Hindlimb muscle (tissue), 1 donor: Measurements from ENCODE around the gene AKNA. TPM values are rescaled to one million over a fixed set of nuclear protein-coding genes. Genes with fewer than 3 reads are reported as not detected.

Experiments
- DNase-seq: peaks from one replicate; pipeline ENCODE4 v3.0.0-alpha.2; 2013
- polyA plus RNA-seq: library from polyadenylated mRNA; unstranded; fragments of 120-200 nt; gene quantifications from one replicate; pipeline ENCODE4 v1.2.1, GENCODE V29; 2013; ENCODE audit not compliant: insufficient read length

AKNA gene
- polyA plus RNA-seq, 1 donor: 10.5 TPM

DNA sequence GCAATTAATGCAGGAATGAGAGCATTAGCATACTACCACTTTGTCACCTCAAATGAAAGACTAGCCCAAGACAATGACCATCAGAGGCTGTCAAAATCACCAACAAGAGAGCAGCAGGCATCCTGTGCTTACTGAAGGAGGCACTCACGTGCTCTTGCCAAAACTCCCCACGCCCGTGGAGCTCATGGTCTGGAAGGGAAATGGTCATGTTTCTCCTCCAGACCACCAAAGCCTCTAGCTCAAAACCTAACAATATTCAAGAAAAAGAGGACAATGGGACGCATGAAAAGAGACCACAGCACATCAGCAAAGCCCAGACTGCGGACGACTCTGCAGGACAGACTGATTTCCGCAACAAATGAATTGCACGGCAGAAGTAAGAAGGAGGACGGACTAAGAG is 12.8 kb downstream of the AKNA start:
- DNase-seq: no peak

DNA sequence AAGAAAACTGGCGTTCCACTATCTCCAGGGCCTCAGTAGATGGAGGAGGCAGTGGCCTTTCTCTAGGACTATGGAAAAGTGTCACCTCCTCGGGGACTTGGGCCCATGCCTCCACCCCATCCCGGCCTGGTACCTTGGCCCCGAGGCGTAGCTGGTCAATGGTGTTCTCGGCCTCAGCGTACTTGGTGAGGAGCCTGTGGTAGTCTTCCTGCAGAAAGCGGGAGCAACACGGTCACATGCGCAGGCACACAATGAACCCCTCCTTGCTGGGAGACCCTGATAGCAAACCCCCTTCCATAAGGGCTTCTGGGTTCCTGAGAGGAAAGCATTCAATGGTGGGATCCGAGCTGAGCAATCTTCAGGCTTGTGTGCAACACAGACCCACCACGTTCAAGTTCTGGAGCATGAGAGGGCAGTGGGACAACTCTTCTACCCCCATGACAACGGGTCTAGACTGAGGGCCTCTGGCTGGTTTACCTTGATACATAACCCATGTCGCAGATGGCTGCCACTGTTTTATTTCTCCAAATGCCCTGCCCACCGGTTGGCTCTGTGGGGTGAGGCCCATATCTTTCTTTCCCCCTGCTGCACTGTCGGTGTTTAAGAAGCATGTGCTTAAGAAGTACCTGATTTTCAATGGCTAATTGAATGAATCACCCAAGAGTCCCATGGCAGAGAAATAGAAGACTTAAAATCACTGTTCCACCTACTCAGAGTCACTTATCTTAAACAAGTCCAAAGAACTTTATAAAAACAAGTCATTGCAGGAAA is 13.6 kb downstream of the AKNA start:
- no peak for DNase-seq

DNA sequence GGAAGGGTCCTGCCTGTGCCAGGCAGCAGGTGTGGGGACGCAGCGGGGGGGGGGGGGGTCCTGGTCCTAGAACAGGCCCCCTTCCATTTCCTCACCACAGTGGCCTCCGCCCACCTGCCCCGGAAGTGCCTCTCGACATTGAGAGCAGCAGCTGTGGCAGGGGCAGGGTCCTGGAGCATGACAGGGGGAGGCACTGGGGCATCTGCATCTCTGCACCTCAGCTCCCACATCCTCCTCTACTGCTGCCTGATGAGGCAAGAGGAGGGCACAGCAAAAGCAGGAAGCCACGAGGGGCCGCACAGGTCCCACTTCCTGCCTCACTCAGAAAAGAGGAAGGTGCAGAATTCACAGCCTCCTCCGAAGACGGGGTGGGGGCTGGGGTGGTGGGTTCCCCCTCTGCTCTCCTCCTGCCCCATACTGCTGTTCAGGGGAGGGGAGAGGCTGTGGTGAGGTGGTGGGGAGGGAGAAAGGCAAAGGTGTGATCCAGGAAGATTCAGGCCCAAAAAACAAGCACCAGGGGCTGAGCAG is 14.8 kb downstream of the AKNA start:
- no peak for DNase-seq

DNA sequence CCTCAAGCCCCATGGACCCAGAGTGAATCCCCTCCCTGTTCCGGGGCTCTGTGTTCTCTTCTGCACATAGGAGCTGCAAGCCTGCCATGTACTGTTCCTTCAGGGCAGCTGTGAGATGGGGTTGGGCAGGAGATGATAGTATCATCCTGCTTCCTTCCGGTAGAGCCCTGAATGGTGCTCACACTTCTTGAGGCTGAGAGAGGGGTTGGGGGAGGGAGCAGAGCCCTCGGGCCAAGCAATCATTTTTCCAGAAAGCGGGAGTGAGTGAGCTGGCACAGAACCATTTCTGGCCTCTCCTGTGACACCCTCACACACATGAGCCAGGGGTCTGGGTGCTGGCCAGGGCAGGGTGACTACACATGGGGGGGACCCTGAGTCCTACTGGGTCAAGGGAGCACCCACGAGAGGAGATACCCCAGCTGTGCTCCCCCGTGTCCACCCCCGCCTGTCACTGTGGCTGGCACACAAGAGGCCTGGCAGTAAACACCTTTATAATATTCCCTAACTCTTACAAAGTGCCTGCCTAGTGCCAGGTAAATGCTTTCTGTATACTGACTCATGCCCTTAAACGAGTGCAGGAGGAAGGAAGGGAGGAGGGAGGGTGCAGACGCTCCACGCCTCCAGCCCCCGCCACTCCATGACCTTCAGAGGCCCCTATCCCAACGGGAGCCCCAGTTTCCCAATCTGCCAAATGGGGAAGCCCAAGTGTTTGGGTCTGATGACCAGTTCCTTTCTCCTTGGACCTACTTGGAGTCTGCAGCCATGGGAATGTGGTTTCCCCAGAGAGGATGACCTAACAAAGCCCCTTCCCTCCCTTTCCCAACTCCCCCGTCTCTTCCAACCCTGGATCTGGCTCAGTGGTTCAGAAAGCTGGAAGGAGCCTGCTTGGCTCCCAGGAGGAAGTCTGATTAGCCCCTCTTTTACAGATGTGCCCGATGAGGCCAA is 15.5 kb downstream of the AKNA start:
- DNase-seq: no peak

DNA sequence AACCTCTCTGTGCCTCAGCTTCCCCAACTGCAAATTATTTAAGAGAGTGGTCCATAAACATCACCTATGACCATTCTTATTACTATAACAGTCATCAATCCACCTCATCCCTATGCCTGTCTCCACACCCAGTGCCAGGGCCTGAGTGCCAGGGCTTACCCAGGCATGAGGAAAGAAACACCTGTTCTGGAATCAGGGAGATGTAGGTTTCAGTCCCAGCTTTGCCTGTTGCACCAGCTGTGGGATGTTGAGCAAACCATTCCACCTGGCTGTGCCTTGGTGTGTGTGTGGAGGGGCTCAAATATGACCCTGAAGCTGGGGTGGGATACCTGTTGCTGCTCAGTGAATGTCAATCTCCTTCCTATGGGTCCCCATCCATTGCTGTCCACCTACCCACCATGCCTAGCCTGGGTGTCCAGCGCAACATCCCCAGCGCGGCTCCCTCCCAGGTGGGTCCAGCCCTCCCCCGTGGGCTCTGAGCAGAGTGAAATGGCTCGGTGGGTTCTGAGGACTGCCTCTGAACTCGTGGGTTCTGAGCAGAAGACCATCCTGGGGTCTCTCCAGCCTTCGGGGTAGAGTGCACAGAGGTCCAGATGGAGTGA is 16.3 kb downstream of the AKNA start:
- no peak for DNase-seq

DNA sequence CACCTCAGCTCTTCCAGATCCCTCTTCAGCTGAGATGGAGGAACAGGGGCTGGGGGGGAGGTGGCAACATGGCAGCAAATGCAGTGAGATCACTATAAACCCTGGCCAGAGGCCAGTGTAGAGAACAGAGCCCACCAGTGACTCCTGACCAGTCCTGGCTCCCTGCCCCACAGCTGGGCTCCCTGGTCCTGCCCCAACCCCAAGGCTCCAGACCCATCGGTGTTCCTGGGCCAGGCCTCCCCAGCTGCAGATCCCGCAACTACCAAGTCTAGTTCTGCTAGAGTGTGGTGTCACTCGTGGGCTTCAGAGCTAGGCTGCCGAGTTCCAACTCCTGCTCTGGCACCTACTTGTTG is 16.8 kb downstream of the AKNA start:
- no peak for DNase-seq

DNA sequence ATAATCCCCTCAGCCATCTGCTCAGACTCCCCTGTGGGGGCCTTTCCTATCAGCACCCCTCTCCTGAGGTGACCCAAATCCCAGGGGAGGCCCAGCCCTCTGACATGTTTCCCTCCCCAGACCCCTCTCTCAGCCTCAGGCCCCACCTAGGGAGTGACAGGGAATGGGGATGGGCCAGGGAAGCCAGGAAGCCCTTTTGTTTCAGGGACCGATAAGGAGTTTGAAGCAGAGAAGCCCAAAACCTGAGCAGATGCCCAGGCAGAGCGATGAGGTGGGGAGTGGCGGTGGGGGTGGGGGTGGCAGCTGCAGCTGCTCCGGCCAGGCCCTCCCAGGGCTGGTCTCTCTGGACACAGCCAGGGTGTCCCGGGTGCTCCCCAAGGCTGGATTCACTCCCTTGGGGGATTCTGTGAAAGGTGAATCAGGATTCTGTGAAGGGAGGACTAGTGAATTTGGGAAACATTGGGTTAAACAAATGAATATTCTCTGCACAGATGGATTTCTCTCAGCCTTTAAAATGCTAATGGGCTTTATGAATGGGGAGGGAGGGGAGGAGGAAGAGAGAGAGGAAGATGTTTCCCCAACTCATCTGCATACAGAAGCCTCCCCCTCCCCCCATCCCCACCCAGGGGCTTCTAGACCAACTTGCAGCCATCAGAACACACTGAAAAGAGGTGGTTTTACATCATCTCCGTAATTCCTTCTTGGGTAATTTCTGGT is 17.4 kb downstream of the AKNA start:
- DNase-seq: no peak

DNA sequence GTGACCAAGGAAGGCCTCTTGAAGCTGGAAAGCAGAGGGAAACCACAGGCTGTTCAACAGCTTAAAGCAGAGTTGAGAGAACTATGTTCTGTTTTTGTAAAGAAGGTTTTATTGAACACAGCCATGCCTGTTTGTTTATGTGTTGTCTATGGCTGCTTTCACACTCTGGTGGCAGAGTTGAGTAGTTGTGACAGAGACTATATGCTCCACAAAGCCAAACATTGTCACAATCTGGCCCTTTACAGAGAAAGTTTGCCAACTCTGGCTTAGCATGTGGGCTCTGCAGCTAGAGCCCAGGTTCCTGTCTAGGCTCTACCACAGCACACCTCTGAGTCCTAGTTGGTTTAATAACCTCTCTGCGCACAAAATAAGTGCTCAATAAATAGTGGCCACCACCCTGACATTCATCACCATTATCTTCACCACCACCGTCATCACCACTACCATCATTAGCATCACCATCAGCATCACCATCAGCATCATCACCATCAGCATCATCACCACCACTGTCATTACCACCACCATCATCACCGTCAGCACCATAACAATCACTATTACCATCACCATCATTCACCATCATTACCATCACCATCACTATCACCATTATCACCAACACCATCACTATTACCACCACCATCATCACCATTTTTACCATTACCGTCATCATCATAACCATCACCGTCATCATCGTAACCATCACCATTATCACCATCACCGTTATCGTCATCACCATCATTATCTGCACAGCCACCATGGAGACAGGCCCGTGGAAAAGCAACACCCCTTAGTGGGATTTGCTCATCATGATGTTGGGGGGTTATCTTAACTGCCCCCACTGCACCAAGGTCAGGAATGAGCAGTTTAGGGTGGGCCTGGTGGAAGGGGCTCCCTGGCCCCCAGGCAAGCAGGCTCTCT is 18.3 kb downstream of the AKNA start:
- no peak for DNase-seq

DNA sequence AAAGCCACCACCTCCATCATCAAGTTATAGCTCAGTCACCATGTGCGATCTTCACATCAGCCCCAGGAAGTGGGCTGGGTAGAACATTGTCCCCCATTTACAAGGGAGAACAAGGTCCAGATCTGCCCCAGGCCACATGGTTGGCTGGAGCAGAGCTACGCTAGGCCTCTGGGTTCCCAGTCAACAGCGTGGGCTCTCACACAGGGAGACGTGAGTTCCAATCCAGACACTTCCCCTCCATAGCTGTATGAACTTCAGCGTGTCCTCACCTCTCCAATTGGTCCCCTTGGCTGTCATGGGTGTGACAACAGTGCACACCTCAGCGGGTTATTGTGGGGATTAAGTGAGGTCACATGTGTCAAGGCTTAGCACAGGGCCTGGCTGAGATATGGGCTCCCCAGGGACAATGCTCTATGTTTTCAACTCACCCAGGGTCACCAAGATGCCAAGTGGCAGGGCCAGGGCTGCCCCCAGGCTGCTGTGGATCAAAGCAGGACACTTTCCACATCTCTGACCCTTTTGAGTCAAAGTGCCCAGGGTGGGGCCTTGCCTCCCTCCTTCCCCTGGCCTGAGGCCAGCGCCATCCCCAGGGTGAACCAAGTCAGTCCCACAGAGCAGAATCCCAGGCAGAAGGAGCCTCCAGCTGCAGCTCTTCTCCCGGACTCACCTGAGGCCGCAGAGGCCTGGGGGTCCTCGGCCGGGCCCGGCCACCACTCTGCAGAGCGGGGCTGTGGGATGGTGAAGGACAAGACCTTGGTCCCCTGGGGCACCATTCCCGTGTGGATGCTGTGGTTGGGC is 19.8 kb downstream of the AKNA start:
- no peak for DNase-seq

DNA sequence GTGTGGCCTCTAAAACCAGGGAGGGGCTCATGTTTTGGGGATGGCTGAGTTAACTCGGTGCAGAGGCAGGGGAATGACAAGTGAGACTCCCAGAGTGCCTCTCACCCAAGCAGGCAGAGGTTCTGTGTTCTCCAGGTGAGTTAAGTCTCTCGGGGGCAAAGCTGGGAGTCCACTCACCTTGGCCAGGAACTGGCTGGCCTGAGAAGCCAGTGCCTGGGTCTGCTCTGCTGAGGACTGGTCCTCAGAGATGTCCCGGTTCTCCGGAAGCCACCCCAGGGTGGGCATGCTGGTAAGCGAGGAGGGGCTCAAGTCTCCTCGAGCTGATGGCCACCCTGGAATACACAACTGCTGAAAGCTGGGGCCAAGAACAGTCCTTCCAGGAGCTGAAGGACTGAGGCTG is 20.4 kb downstream of the AKNA start:
- DNase-seq: no peak

DNA sequence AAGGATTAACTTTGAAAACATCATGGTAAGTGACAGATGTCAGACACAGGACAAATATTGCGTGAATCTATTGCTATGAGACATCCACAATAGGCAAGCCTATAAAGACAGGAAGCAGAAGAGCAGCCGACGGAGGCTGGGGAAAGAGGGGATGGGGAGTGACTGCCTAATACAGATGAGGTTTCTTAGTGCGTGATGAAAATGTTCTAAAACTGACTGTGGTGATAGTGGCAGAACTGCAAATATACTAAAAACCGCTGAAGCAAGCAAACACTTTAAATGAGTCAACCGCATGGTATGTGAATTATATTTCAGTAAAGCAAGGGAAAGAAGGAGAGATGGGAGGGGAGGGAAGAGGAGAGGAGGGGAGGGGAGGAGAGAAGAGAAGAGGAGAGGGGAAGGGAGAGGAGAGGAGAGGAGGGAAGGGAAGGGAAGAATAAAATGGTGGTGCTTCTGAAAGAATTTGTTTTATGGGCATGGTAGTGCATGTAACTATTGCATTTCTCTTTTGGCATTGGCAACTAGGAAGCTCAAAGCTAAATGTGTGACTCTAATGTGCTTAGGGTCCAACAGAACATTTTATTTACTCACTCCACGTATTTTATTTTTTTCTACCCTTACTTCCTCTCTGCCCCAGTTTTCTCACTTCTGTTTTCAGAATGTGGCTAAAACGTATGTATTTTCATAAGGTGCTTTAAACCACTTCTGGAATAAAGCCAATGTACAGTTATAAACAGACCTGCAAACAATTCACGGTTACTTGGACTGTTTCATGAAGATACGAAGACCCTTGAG is 21.3 kb downstream of the AKNA start:
- no peak for DNase-seq

DNA sequence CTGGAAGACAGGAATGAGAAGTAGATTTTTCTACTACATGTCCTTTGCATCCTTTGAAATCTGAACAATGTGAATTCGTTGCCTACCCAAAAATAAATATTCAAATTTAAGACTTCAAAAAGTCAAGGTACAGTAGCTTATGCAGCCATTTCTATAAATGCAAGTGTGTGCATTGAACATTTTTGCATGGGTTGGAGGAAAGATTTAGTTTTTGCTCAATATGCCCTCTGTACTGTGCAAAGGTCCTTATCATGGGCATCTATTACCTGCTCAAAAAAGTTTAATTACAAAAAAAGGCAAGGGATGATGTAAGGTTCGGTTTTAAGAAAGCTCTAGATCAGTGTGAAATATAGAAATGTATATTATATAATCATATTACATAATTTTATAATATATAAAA is 22.6 kb downstream of the AKNA start:
- no peak for DNase-seq

DNA sequence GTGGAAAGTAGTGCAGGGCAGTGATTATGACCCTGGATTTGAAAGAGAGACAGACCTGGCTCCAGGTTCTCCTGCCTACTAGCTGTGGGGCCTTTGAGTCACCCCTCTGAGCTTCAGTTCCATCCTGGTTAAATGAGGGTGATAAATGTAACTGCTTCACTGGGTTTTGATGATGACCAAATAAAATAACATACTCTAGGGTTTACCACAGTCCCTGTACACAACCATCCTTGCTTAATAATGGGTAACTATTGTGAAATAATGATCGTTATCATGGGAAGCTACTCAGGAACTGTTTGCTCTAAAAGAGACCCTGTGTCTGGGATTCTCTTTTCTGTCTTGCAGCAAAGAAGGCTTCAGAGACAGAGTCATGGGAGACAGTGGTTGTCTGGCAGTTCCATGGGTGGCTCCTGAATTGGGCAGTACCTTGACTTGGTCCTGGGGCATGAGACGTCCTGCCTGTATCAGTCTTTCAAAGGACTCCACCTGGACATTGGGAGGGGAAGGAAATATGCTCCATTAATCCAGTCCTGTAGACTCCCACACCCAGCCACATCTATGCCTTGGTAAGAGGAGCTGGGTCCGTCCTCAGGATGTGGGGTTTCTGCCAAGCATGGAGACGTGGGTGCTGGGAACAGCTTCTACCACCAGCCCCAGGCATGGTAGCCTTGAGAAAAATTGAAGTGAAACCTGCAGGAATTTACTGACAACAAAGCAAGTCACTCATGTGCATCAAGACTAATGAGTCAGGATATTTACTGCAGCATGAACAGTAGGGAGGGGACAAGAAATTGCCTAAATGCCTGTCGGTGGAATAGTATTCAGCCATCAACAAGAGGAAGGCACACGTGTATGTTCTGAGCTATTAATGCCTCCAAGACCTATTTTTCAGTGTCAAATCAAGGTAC is 23.4 kb downstream of the AKNA start:
- no peak for DNase-seq

DNA sequence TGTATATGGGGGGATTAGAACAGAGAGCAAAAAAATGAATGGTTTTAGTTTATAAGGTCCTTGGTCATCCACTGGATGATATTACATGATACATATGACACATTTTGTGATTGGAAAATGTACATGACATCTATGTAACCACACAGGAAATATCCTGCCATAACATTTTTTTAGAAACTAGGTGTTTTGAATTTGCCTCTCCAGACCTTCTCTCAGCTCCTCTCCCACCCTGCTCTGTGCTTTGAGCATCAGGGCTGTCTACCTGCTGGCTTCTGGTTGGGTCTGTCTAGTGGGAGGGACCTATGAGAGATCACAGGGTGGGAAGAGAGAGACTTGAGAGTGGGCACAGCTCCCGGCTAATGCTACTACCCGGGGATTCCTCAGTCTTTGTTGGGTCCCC is 24.4 kb downstream of the AKNA start:
- DNase-seq: no peak

DNA sequence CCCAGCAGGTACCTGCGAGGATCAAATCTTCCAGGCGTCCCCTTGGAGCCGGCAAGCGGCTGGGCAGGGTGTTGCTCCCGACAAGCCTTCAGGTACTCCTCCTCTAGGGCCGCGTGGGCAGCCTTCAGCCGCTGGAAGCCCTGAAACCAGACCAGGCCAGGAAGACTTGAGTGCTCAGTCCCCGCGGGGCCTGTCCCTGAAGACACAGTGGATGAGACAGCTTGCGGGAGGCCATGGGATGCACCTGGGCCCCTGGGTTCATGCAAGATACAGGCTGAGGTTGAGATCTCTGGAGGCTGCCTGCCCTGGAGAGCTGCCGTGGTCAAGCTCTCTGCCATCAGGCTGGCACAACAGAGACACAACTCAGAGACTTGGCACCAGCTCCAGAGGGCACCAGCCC is 25.4 kb downstream of the AKNA start:
- DNase-seq: no peak

DNA sequence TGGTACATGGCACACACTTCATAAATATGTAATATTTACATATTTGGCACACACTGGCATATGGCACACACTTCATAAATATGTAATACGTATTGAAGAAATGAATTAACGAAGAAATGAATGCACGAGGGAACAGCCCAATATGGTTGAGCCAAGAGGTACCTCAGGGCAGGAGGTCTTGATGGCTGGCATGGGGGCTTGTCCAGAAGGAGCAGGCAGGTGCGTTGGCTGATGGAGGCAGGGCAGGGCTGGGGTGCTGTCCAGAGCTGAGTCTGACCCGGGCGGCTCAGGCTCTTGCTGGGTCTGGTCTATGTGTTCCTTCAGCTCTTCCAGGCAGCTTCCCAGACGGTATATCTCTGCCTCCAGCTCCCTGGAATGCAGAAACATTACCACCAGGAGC is 26.2 kb downstream of the AKNA start:
- DNase-seq: no peak

DNA sequence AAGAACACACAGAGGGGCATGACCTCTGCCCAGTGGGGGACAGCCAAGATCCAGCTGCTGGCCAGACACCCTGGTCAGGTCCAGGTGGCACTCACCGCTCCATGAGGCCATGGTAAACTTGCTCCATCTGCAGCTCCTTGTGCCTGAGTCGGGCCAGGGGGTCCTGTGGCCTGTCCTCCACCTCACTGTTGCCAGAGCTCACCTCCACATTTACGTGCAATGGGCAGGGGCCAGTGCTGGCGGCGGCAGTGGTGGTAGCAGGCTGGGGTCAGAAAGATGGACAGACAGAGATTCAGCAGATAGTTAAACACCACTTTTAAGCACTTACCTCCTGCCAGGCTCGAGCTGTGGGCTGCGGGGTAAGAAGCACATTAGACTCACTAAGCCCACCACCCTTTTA is 28.0 kb downstream of the AKNA start:
- DNase-seq: no peak

DNA sequence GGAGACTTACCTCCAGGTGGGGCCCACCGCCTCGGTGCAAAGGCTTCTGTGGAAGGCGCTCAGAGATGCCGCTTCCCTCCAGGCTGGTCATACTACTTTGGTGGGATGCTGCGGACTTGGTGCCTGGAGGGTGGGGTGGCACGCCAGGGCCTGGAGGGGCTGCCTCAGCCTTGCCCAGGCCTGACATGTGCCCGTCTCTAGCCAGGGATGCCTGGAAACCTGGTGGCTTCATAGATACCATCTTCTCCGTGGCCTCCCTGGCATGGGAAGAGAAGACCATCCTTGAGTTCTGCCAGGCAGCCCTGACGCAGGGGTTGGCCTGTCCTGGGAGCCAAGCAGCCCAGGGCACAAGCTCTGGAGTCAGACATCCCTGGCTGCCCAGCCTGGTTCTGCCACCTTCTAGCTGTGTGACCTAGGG is 29.9 kb downstream of the AKNA start:
- no peak for DNase-seq

DNA sequence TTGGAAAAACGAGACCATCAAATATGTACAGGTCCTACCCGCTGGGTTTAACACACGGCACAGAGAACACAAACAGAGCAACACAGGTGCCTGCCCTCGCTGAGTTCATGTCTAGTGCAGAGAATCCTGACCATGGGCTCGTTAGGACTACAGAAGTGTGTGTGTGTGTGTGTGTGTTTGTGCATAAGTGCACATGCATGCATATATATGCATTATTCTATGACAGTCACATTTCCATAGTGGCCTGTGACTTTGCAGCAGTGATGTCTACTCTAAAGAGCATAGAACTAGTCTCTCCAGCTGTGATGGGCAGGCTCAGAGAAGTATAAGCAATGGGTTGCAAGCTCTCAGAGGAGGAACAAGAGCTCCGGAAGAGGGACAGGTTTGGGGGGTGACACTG is 30.4 kb downstream of the AKNA start:
- no peak for DNase-seq
